ENCODE data around the gene ELL2. TPM values are rescaled to one million over a fixed set of nuclear protein-coding genes. Genes with fewer than 3 reads are reported as not detected.

ELL2 gene
- total RNA-seq, 1 experiment from 2014 or later: 27.5 TPM

DNA sequence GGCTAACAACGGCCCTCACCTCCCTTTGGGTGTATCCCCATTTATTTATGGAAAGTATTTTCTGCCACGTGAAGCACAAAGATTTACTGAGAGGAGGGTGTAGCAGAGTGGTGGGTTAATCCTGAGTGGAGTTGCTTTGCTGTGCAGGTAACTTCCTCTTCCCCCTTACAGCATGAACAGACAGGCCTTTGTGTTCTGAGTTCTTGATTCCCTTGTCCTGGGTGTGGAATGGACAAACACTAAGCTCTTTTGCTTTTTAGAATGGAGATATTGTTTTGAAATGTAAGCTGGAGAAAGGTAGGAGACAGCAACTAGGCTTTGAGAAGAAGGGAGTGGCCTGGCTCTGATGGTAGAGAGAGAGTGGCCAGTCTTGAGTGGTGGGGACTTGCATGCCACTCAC, 122.0 kb downstream of the ELL2 start:
- Histone ChIP-seq H2AK5ac (ENCODE audit: insufficient read length, low read length) (no peak overlapping the region), H3K4me1 (ENCODE audit: insufficient read depth, low read length) (no peaks in the 10 kb centered on the region), H3K18ac (ENCODE audit: insufficient read length, low read depth, low read length) (no peak overlapping the region), H4K91ac (ENCODE audit: insufficient read length, low read depth, low read length) (no peak overlapping the region), H3K27me3 (ENCODE audit: insufficient read depth, low read length) (no peaks in the 10 kb centered on the region), H2BK15ac (ENCODE audit: low read depth, low read length) (no peak overlapping the region), H4K5ac (ENCODE audit: insufficient read length, low read depth, low read length) (no peak overlapping the region), H3K27ac (ENCODE audit: insufficient read length, low read depth, low read length) (no peak overlapping the region), H2BK120ac (ENCODE audit: low read depth, low read length, poor library complexity, severe bottlenecking) (no peak overlapping the region), H3K79me1 (ENCODE audit: insufficient read depth, low read depth, low read length, poor library complexity, severe bottlenecking) (no peaks in the 10 kb centered on the region), H4K20me1 (ENCODE audit: control insufficient read depth, insufficient read depth, insufficient read length) (no peaks in the 10 kb centered on the region), H2AFZ (ENCODE audit: low read length) (no peak overlapping the region), H3K4me2 (ENCODE audit: insufficient read depth, insufficient read length, low read length) (no peak overlapping the region), H3K9ac (ENCODE audit: extremely low read depth, insufficient read length, low read length) (no peak overlapping the region), H4K8ac (replicated peaks; ENCODE audit: insufficient read length, low read depth, low read length) (no peak overlapping the region), H2BK20ac (ENCODE audit: low read depth, low read length, poor library complexity, severe bottlenecking) (no peak overlapping the region), H3K14ac (ENCODE audit: insufficient read depth, low read length) (no peak overlapping the region), H3T11ph (ENCODE audit: low read length) (no peak overlapping the region), H3K56ac (ENCODE audit: insufficient read length, low read depth, low read length) (no peak overlapping the region), H3K79me2 (ENCODE audit: insufficient read depth, low read length) (no peaks in the 10 kb centered on the region), H3K9me3 (ENCODE audit: control insufficient read depth, low read depth, low read length) (no peaks in the 10 kb centered on the region), H3K23ac (ENCODE audit: insufficient read length, low read depth, low read length) (no peak overlapping the region), H2BK5ac (ENCODE audit: insufficient read length, low read length) (no peak overlapping the region), H3K23me2 (ENCODE audit: insufficient read length, low read depth, low read length, poor library complexity, severe bottlenecking) (no peaks in the 10 kb centered on the region), H3K4ac (ENCODE audit: low read depth, low read length) (no peak overlapping the region), H2BK12ac (ENCODE audit: insufficient read length, low read depth, low read length) (no peak overlapping the region)
- Mint-ChIP-seq H3K36me3 (ENCODE audit: insufficient read depth in 1 of 3, low read depth in 3 of 3) (no peaks in the 10 kb centered on the region), H3K27me3 (ENCODE audit: low read depth) (peaks cover 7% of the 10 kb centered on the region; the same call in 1 of the 2 replicates), H3K4me3 (no peak overlapping the region), H3K4me1 (peaks cover 0 to 5% of the 10 kb centered on the region in 2 experiments; a peak in 3 of 4 replicates), H3K9me3 (no peaks in the 10 kb centered on the region), H3K27ac (no peak overlapping the region)
- no CpG with 5 or more reads among the region's 2 CpGs for WGBS (ENCODE audit: extremely low coverage, insufficient read length, low lambda C conversion rate)
- TF ChIP-seq, protein P1, sequence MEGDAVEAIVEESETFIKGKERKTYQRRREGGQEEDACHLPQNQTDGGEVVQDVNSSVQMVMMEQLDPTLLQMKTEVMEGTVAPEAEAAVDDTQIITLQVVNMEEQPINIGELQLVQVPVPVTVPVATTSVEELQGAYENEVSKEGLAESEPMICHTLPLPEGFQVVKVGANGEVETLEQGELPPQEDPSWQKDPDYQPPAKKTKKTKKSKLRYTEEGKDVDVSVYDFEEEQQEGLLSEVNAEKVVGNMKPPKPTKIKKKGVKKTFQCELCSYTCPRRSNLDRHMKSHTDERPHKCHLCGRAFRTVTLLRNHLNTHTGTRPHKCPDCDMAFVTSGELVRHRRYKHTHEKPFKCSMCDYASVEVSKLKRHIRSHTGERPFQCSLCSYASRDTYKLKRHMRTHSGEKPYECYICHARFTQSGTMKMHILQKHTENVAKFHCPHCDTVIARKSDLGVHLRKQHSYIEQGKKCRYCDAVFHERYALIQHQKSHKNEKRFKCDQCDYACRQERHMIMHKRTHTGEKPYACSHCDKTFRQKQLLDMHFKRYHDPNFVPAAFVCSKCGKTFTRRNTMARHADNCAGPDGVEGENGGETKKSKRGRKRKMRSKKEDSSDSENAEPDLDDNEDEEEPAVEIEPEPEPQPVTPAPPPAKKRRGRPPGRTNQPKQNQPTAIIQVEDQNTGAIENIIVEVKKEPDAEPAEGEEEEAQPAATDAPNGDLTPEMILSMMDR (conservative IDR thresholded peaks at IDR 0.05): no peak
- no peak for DNase-seq
